Left colon (tissue), 2 donors: ENCODE results near the gene TMEM143. TPM values are rescaled to one million over a fixed set of nuclear protein-coding genes. Genes with fewer than 3 reads are reported as not detected.
A peak's percentile ranks its signal among the peaks of the same experiment; 100 is the strongest.
"Not testable (repeated sequence)": the region's sequence is repeated elsewhere in the genome, so short reads cannot be mapped to it uniquely, and the experiment has no call there.

Source experiments
- ATAC-seq: fragments of 200-7000 bp; cut with Tn5 transposase; one replicate; pipeline ENCODE4 v1.9.1; 2020; ENCODE audit warnings: mild to moderate bottlenecking, moderate library complexity
- DNase-seq, 2 donors: peaks; one replicate each; pipeline ENCODE4 v3.0.0-alpha.2; 2020
- intact Hi-C, 2 donors: fragments of 100-400 bp; cut with DNase I in 1 of 2; cut with micrococcal nuclease in 1 of 2; formaldehyde crosslinking; loops; one replicate each; pipeline versions ENCODE4 v1.11.2 to v1.14.0; 2022; cut with DNase I, micrococcal nuclease
- total RNA-seq, 2 donors: library from RNA; stranded (reverse); fragmentation: NEBNext Ultra II Directional; extraction: Animal tissue kit (Norgen Biotek cat#: 25700); gene quantifications; one replicate each; pipeline ENCODE4 v1.2.1, GENCODE V29; 2021
- donor health status: DM: no; HTN: no; CAD: no.
- donor health status: DM: yes; HTN: yes; CAD: no.

TMEM143 gene
- total RNA-seq, 2 donors from 2014 or later, result 12.5 to 18.4 TPM

- ATAC-seq (no peak), DNase-seq (no peak)
- intact Hi-C loops, result no loop called here
Observed at GRCh38 chr19:48338802-48339503, 24.8 kb downstream of the TMEM143 start.

DNA sequence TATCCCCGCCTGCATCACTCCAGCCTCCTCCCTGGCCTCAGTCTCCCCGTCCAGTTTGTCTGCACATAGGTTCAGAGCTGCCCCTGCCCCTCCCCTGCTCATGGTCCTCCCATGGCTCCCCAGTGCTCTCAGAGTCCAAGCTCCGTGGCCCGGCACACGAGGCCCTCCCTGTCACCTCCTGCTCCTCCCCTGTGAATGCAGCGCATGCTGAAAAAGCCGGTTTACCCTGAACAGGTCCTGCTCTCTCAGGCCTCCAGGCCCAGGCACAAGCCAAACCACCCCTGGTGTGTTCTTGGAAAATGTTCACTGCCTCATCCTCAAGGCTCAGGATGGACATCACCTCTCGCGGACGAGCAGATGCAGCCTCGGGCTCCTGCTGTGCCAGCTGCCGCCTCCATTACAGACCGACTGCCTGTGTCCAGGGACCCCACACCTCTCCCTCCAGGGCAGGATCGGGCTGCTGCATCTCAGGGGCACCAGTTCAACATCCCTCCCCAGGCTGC lies 25.4 kb downstream of the TMEM143 start:
- intact Hi-C loops, result no loop called here
- no peak for ATAC-seq
- no peak for DNase-seq

DNA sequence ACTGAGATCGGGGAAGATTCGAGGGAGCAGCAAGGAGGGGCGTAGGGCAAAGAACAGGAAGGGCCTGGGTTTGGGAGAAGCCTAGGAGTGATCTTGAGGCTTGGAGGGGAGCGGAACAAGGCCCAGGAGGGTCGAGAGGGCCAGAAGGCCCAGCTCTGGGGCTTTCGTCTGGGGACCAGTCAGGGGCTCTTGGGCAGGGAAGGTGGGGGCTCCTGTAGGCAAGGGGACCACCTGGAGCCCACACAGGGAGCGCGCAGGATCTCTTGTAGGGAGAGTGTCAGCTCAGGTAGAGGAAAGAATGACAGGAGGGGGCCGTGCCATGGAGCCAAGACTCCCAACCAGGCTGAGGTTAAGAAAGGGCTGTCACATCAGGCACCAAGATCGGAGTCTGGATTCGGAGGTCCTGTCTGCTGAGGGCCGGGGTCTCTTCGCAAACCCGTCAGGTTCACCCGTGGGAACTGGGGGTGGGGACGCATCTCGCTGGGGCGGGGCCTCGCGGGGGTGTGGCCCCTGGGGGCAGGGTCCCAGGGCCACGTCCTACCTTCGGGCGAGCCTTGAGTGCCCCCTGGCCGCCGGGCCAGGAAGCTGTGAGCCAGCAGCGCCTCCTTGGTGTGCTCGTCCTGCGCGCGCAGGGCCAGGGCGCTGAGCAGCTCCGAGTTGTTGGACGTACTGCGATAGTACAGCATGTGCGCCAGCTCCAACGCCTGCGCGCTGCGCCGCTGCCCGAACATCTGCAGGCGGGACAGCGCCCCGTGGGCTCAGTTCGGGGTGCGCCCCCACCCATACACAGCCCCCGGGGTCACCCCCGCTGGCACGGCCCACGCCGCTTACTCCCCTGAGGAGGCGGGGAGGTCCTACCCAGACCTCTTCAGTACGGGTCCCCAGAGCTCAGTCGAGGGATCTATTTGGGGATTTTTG lies 30.0 kb downstream of the TMEM143 start:
- intact Hi-C loops, result no loop called here
- ATAC-seq, result peak; percentile 76
- peak; percentile 95 to 96 for DNase-seq

DNA sequence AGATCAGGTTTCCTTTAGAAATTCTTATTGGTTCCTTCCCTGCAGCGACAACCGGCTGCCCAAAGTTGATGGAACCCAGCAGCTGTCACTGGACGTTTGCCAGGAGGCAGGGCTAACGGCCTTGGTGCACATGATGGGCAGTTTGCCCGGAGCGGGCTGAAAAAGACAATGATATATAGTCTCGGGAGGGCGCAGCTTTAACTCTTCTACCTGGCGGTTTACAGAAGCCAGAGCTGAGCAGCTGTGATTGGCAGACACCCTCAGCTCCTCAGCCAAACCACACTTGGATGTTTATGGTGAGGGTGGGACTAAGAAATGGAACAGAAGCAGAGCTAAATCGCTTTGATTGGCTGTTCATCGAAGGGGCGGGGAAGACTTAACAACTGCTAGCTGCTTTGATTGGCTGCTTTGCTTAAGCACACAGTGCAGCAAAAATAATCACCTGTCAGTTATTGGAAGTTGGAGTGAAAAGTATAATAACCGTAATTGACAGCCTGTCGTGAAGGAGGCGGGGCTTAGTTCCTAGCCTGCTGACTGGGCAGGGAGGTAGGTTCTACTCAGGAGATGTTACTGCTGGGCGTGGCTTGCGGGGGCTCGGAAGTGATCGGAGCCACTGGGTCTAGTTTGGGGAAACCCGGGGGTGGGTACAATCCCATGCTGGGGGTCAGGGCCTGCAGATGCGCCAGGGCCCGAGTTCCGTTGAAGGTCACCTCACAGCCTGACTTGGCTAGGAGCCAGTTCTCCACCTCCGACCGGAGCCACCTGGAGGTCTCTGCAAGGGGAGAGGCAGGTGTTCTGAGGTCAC lies 30.9 kb downstream of the TMEM143 start:
- peak; percentile 97 to 98 for DNase-seq
- peak; percentile 74 for ATAC-seq
- intact Hi-C loops, result no loop called here

- DNase-seq (no peak), ATAC-seq (no peak)
- intact Hi-C loops, result no loop called here
Observed at GRCh38 chr19:48332351-48332661, 31.4 kb downstream of the TMEM143 start.

- intact Hi-C loops, result no loop called here
- ATAC-seq (peak; percentile 50), DNase-seq (peak; percentile 88 to 90)
Observed at GRCh38 chr19:48330012-48330681, 33.6 kb downstream of the TMEM143 start.

GRCh38 chr19:48329167-48329891 lies 34.4 kb downstream of the TMEM143 start:
- ATAC-seq, result no peak
- intact Hi-C loops, result no loop called here
- peak; percentile 43 to 59 for DNase-seq

GRCh38 chr19:48325265-48325910 lies 38.4 kb downstream of the TMEM143 start, which contains the start of gene EMP3:
TSS of gene EMP3 (plus strand) at chr19:48325552. CDS start at chr19:48326845, 1,293 bp downstream.
- intact Hi-C loops, result no loop called here
- DNase-seq (peak; percentile 80 to 82), ATAC-seq (no peak)

- peak; percentile 84 for ATAC-seq
- intact Hi-C loops, result no loop called here
Observed at GRCh38 chr19:48321622-48322591, 41.8 kb downstream of the TMEM143 start.

DNA sequence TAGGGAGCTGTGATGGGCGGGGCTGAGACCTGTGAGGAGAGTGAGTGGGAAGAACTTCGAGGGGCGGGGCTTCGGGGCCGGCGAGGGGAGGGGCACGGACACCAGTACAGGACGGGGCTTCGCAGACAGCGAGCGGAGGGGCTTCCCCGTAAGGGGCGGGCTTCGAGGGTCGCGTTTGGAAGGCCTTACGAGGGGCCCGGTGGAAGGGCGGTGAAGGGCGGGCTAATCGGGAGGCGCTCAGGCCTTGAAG lies 42.4 kb downstream of the TMEM143 start:
- DNase-seq (peak; percentile 99 to 100), ATAC-seq (peak; percentile 84)
- intact Hi-C loops, result no loop called here

More at GRCh38 chr19:48321622-48322591, 41.8 kb downstream of the TMEM143 start:
- peak; percentile 98 to 100 for DNase-seq

DNA sequence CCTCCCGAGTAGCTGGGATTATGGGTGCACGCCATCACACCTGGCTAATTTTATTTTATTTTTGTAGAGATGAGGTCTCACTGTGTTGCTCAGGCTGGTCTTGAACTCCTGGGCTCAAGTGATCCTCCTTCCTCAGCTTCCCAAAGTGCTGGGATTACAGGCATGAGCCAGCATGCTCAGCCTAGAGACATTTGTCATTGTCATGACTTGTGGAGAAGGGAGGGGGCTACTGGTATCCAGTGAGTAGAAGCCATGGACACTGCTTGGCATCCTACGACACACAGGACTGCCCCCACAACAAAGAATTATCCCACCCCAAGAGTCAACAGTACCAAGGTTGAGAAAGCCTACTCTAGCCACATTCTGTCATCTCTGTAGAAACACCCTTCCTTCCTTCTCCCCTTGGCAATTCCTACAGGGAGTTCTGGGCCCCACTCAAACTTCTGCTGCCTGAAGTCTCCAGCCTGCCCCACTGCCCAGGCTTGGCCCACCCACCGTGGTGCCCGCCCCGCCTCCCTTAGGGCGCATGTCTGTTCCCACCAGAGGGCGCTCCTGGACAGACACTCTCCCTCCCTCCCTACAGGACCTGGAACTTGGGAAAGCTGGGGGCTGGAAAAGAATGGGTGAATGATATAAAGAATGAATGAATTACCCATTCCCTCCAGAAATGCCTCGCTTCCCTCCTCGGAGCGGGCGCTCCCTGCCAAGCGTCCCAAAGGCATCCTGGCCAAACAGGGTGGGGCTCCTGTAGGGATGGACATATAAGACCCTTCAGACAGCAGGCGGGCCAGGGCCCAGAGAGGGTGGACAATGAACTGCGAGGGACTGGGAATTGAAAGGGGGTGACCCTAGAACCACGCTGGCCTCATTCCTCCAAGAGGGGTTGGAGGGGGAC lies 43.8 kb downstream of the TMEM143 start:
- ATAC-seq (peak; percentile 41), DNase-seq (peak; percentile 79 to 96)
- intact Hi-C loops, result no loop called here

DNA sequence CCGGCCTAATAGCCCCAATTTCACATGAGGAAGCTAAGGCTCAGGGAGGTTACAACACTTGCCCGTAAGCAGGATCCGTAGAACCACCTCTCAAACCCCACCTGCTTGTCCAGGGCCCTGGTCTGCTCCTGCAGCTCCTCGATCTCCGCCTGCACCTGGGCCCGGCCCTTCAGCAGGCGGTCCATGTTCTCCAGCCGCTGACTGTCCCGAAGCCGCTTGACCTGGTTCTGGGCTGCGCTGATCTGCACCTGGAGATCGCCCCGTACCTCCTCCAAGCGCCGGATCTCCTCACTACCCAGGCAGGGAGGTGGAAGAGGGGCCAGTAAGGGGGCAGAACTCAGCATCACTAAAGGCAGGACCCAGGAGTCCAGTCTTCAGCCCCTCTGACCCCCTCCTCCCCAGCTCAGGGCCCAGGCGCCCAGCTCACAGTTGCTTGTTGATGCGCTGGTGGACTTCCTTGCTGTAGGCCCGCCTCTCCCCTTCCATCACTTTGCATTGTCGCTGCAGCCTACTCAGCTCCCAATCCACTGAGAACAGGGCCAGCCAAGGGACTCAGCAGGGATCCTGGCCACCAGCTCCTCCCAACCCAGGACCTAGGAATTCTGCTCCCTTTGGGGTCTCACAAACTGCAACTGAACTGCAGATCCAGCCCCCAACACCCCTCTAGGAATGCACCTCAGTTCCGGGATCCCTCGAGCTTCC lies 45.3 kb downstream of the TMEM143 start:
- intact Hi-C loops, result no loop called here
- DNase-seq (no peak), ATAC-seq (no peak)

- DNase-seq, ATAC-seq, intact Hi-C loops: not testable (repeated sequence)
Observed at GRCh38 chr19:48317708-48317960, 46.1 kb downstream of the TMEM143 start.

DNA sequence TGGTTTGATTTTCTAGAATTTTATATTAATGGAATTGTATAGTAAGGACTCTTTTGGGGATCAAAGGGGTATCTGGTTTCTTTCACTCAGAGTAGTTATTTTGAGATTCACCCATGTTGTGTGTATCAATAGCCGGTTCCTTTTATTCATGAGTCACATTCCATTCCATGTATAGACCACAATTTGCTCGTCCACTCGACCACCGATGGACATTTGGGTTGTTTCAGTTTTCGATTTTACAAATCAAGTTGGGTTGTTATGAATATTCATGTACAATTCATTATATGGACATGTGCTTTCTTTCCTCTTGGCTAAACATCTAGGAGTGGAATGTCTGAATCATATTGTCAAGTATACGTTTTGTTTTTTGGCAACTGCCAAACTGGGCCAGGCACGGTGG lies 48.0 kb downstream of the TMEM143 start:
- intact Hi-C loops, result no loop called here
- DNase-seq (no peak), ATAC-seq (no peak)

DNA sequence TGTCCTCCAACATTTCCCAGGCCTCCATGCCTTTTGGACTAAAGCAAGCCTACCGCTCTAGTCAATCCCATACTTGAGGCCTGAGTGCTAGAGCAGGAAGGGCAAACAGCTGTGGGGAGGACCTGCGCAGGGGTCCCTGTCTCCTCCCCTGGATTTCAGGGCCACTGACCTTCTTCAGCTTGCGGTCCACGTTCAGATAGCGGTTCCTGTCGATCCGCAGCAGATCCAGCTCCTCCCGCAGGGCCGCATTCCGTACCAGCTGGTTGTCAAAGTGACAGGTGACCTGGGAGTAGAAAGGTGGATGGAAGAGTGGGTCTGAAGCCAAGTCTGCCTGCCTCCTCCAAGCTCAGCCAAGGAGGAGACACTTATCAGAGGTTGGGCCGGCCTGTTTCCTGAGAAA lies 52.4 kb downstream of the TMEM143 start:
- ATAC-seq (no peak), DNase-seq (no peak)
- intact Hi-C loops, result no loop called here
